Nephron (organoid): ENCODE data around the gene UROC1.

ENCODE experiments used
- H3K27ac Mint-ChIP-seq, 3 experiments: 2 replicates each; pipeline ENCODE4 v1.8.0; 2020; ENCODE audit warnings: mixed read lengths in 3 of 3, mild to moderate bottlenecking in 2 of 3, moderate library complexity in 1 of 3
- H3K27me3 Mint-ChIP-seq: 2 replicates; pipeline ENCODE4 v1.8.0; 2021; ENCODE audit warnings: low read depth, mild to moderate bottlenecking, moderate library complexity, mixed read lengths
- H3K36me3 Mint-ChIP-seq: 2 replicates; pipeline ENCODE4 v1.8.0; 2020; ENCODE audit warnings: low read depth, mixed read lengths
- H3K4me1 Mint-ChIP-seq: 2 replicates; pipeline ENCODE4 v1.8.0; 2020; ENCODE audit warnings: mixed read lengths
- H3K4me3 Mint-ChIP-seq, 3 experiments: 2 replicates each; pipeline ENCODE4 v1.8.0; 2020; ENCODE audit warnings: mild to moderate bottlenecking in 3 of 3, mixed read lengths in 3 of 3, moderate library complexity in 2 of 3
- H3K9me3 Mint-ChIP-seq: 2 replicates; pipeline ENCODE4 v1.8.0; 2020; ENCODE audit warnings: mixed read lengths
- CTCF ChIP-seq, 3 experiments: fragments of 200-600 bp; sonication (generic); IDR thresholded peaks; one replicate each; pipeline ENCODE4 v1.5.0; 2021; ENCODE audit warnings: antibody characterized with exemption in 3 of 3; ENCODE audit not compliant: unreplicated experiment in 3 of 3

UROC1 gene

GRCh38 chr3:126543457-126544061 is 26.0 kb upstream of the UROC1 start:
- Mint-ChIP-seq H3K4me3 (no peak overlapping the region), H3K9me3 (no peaks in the 10 kb centered on the region), H3K36me3 (no peaks in the 10 kb centered on the region), H3K27ac (no peak overlapping the region), H3K27me3 (peaks cover 14% of the 10 kb centered on the region), H3K4me1 (peaks cover 18% of the 10 kb centered on the region)
- TF ChIP-seq CTCF (IDR thresholded peaks at IDR 0.05; ENCODE audit: unreplicated experiment in 3 of 3): no peak

DNA sequence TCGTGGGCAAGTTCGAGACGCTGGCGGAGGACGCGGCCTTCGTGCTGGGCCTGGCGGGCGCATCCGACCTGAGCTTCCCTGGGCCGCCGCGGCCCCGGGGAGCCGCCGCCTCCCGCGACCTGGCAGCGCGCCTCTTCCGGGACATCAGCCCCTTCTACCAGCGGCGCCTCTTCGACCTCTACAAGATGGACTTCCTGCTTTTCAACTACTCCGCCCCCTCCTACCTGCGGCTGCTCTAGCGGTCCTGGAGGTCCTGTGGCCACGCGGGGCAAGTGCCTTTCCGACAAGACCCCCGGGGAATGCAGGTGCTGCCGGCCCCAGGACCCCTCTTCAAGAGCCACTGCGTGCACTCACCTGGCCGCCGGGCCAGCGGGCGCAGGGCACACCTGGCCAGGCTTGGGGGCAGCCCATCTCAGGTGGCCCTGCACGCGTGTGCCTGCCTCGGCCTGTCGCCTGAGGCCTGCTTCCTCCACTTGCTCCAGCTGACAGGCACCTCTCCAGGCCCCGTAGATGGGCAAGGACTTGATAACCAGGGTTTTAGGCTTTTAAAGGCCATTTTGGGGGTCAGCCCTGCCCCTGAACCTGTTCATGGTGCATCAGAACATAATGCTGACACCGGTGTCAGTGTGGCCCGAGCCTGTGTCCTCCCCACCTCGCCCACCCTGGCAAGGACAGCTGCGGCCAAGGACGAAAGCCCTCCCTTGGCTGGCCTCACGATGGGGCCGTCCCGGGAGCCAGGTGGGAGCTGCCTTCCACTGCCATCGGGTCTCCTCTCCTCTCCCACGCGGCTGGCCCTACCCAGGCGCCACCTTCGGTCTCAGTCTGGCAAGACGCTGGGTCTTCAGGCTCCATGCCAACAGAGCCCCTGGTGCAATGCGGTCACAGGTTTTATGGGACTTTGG is 25.0 kb upstream of the UROC1 start:
- Mint-ChIP-seq H3K27me3 (peaks cover 22% of the 10 kb centered on the region), H3K4me3 (no peak overlapping the region), H3K36me3 (no peaks in the 10 kb centered on the region), H3K27ac (no peak overlapping the region), H3K4me1 (peaks cover 18% of the 10 kb centered on the region), H3K9me3 (no peaks in the 10 kb centered on the region)
- no peak for TF ChIP-seq CTCF (IDR thresholded peaks at IDR 0.05; ENCODE audit: unreplicated experiment in 3 of 3)

DNA sequence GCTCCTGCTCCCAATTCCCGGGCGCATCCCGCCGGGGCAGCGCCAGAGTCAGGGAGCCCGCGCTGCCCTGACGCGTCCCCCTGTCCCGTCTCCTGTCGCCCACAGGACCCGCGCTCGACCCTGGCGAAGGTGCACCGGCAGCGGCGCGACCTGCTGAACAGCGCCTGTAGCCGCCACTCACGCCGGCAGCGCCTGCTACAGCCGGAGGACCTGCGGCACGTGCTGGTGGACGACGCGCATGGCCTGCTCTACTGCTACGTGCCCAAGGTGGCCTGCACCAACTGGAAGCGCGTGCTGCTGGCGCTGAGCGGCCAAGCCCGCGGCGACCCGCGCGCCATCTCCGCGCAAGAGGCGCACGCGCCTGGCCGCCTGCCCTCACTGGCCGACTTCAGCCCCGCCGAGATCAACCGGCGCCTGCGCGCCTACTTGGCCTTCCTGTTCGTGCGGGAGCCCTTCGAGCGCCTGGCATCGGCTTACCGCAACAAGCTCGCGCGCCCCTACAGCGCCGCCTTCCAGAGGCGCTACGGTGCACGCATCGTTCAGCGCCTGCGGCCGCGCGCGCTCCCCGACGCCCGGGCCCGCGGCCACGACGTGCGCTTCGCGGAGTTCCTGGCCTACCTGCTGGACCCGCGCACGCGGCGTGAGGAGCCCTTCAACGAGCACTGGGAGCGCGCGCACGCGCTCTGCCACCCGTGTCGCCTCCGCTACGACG is 24.2 kb upstream of the UROC1 start:
- H3K36me3 Mint-ChIP-seq: no peaks in the 10 kb centered on the region
- H3K27me3 Mint-ChIP-seq: peaks cover 27% of the 10 kb centered on the region
- no peak overlapping the region for H3K27ac Mint-ChIP-seq
- H3K4me1 Mint-ChIP-seq: peaks cover 18% of the 10 kb centered on the region
- TF ChIP-seq CTCF (IDR thresholded peaks at IDR 0.05; ENCODE audit: unreplicated experiment in 3 of 3): no peak
- H3K4me3 Mint-ChIP-seq: no peak overlapping the region
- no peaks in the 10 kb centered on the region for H3K9me3 Mint-ChIP-seq

DNA sequence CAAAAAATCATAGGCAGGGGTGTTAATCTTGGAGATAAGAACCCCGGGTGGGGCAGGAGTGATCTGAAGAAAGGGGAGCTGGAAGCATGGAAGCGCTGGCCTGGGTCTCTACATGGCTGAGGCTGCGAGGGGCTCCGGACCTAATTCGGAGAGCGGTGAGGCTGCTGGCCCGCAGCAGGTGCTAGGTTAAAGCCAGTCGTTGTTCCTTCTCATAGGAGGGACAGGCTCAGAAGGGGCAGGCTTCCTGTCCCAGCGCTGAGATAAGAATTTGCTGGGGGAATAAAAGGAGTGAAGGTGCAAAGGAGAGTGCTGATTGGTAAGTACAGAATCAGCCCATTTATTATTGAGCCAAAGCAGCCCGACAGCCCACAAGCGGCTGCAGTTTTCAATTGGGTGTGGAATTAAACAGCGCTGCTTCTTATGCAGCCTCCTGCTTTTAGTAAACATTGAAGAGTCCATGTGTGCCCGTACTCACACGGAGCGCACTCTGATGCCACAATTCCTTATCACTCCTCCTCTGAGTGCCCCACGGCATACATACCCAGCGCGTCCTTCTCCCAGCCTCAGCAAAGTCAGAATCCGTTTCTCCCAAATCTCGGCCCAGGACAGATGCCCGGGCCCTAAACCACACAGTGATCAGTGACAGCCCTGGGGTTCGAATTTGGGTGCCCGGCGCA is 23.5 kb upstream of the UROC1 start:
- Mint-ChIP-seq H3K9me3 (no peaks in the 10 kb centered on the region), H3K4me1 (peaks cover 18% of the 10 kb centered on the region), H3K27me3 (peaks cover 30% of the 10 kb centered on the region), H3K27ac (no peak overlapping the region), H3K4me3 (no peak overlapping the region), H3K36me3 (no peaks in the 10 kb centered on the region)
- no peak for TF ChIP-seq CTCF (IDR thresholded peaks at IDR 0.05; ENCODE audit: unreplicated experiment in 3 of 3)

DNA sequence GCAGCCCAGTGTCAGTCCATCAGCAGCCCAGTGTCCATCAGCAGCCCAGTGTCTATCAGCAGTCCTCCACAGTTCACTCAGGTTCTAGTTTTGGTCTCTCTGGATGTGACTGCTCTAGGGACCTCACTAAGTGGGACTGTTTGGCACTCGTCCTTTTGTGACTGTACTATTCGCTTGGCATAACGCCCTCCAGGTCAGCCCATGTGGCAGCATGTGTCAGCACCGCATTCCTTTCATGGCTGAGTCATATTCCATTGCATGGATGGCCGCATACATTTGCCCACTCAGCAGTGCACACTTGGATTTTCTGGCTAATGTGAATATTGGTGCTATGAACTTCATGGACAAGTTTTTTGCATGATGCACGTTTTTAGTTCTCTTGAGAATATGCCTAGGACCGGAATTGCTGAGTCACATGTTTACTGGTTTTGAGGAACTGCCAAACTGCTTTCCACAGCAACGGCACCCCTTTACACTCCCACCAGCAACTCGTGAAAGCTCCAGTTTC is 22.8 kb upstream of the UROC1 start:
- Mint-ChIP-seq H3K27ac (no peak overlapping the region), H3K36me3 (no peaks in the 10 kb centered on the region), H3K9me3 (no peaks in the 10 kb centered on the region), H3K4me3 (no peak overlapping the region), H3K4me1 (peaks cover 18% of the 10 kb centered on the region), H3K27me3 (peaks cover 37% of the 10 kb centered on the region)
- TF ChIP-seq CTCF (IDR thresholded peaks at IDR 0.05; ENCODE audit: unreplicated experiment in 3 of 3): no peak
